Left ventricle myocardium inferior (tissue), 1 donor: ENCODE results near the gene SYNGR3. TPM values are rescaled to one million over a fixed set of nuclear protein-coding genes. Genes with fewer than 3 reads are reported as not detected.
"Not testable (repeated sequence)": the region's sequence is repeated elsewhere in the genome, so short reads cannot be mapped to it uniquely, and the experiment has no call there.

Experiments used
- DNase-seq: peaks from one replicate; pipeline ENCODE4 v3.0.0-alpha.2; 2020
- H3K27ac ChIP-seq: fragments of 200-600 bp; replicated peaks from 2 replicates; pipeline ENCODE4 v1.8.0; 2021
- H3K27me3 ChIP-seq: fragments of 200-600 bp; 2 replicates; pipeline ENCODE4 v1.8.0; 2021; ENCODE audit warnings: low read depth
- H3K36me3 ChIP-seq: fragments of 200-600 bp; 2 replicates; pipeline ENCODE4 v1.8.0; 2021
- H3K4me1 ChIP-seq: fragments of 200-600 bp; 2 replicates; pipeline ENCODE4 v1.8.0; 2021
- H3K4me3 ChIP-seq: fragments of 200-600 bp; 2 replicates; pipeline ENCODE4 v1.8.0; 2021; ENCODE audit warnings: mild to moderate bottlenecking, moderate library complexity
- H3K9me3 ChIP-seq: fragments of 200-600 bp; replicated peaks from 2 replicates; pipeline ENCODE4 v1.8.0; 2021
- intact Hi-C: fragments of 100-400 bp; cut with micrococcal nuclease; formaldehyde crosslinking; loops from one replicate; pipeline ENCODE4 v1.11.0; 2022
- total RNA-seq: library from RNA; stranded (reverse); fragmentation: NEBNext Ultra II Directional; extraction: Animal tissue kit (Norgen Biotek cat#: 25700); gene quantifications from one replicate; pipeline ENCODE4 v1.2.1, GENCODE V29; 2021
- TF ChIP-seq, protein P1 (sequence below): fragments of 200-600 bp; IDR thresholded peaks from 2 replicates; pipeline ENCODE4 v1.8.0; 2021; ENCODE audit warnings: antibody characterized with exemption, mild to moderate bottlenecking, borderline replicate concordance
- donor health status: DM: no; HTN: yes; CAD: no; lungs with severe emphysema.

Gene SYNGR3
- total RNA-seq, 1 donor from 2014 or later: 0.38 TPM

DNA sequence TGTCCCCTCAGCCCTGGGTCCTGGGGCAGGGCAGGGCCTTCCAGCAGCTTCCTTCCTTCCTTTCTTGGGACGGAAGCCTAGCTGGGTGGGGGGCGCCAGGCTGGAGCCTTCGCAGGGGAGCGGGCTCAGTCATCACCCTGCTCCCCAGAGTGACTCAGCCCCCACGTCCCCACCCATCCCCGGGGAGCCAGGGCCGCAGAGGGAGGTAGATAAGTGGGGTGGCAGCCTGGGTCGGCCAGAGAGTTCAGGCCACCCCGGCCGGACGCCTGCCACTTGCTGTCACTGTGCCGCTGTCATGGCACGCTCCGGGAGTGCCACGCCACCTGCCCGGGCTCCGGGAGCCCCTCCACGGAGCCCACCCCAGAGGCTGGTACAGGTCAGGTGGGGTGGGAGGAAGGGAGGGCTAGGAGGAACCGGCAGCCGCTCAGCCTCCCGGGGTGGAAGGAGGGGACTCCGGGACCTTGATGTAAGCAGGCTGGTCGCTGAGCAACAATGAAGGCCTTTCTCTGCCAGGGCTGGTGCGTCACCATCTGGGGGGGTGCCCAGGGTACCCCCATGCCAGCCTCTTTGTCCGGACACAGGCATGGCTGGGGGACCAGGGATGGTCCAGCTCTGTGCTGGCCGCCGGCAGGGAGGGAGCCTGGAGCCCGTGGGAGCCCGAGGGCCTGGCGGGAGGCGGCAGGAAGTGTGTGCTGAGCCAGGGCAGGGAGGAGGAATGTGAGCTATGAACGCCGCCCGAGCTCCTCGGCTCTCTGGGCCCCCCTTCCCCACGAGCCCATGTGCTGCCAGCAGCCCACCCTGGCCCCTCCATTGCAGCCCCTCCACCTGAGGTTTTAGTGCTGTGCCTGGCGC is 43.5 kb downstream of the SYNGR3 start:
- H3K27ac ChIP-seq: peak overlapping the region; percentile 98
- TF ChIP-seq, protein P1, sequence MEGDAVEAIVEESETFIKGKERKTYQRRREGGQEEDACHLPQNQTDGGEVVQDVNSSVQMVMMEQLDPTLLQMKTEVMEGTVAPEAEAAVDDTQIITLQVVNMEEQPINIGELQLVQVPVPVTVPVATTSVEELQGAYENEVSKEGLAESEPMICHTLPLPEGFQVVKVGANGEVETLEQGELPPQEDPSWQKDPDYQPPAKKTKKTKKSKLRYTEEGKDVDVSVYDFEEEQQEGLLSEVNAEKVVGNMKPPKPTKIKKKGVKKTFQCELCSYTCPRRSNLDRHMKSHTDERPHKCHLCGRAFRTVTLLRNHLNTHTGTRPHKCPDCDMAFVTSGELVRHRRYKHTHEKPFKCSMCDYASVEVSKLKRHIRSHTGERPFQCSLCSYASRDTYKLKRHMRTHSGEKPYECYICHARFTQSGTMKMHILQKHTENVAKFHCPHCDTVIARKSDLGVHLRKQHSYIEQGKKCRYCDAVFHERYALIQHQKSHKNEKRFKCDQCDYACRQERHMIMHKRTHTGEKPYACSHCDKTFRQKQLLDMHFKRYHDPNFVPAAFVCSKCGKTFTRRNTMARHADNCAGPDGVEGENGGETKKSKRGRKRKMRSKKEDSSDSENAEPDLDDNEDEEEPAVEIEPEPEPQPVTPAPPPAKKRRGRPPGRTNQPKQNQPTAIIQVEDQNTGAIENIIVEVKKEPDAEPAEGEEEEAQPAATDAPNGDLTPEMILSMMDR: no peak
- H3K4me3 ChIP-seq: peak overlapping the region; percentile 72
- intact Hi-C loops: no loop called here
- no peaks in the 10 kb centered on the region for H3K27me3 ChIP-seq
- peaks cover 80% of the 10 kb centered on the region for H3K4me1 ChIP-seq
- peak; percentile 76 for DNase-seq
- H3K9me3 ChIP-seq: no peaks in the 10 kb centered on the region
- H3K36me3 ChIP-seq: peaks cover 40% of the 10 kb centered on the region

DNA sequence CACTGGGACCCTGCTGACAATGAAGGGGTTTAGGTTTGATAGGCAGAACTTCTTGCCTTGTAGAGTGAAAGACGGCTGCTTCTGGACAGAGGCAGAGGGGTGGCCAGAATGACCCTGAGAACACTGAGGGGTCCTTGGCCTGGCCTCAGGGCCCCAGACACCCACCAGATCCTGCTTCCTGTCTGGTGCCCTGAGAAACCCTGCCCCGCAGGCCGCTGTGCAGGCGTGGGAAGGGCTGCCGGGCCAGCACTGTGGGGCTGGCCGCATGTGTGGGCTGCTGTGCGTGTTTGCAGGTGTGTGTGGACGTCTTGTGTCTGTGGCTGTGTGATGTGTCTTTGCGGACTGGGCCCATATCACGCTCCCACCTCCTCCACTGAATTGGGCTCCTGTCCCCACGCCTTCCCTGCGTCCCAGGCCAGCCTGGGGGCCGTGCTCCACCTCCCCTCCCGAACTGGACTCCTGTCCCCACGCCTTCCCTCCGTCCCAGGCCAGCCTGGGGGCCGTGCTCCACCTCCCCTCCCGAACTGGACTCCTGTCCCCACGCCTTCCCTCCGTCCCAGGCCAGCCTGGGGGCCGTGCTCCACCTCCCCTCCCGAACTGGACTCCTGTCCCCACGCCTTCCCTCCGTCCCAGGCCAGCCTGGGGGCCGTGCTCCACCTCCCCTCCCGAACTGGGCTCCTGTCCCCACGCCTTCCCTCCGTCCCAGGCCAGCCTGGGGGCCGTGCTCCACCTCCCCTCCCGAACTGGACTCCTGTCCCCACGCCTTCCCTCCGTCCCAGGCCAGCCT is 44.3 kb downstream of the SYNGR3 start:
- Histone ChIP-seq H3K27ac (peak overlapping the region; percentile 98), H3K4me3 (peak overlapping the region; percentile 72), H3K36me3 (peaks cover 48% of the 10 kb centered on the region), H3K4me1 (peaks cover 80% of the 10 kb centered on the region)
- H3K27me3 ChIP-seq, DNase-seq, H3K9me3 ChIP-seq, intact Hi-C loops: not testable (repeated sequence)

DNA sequence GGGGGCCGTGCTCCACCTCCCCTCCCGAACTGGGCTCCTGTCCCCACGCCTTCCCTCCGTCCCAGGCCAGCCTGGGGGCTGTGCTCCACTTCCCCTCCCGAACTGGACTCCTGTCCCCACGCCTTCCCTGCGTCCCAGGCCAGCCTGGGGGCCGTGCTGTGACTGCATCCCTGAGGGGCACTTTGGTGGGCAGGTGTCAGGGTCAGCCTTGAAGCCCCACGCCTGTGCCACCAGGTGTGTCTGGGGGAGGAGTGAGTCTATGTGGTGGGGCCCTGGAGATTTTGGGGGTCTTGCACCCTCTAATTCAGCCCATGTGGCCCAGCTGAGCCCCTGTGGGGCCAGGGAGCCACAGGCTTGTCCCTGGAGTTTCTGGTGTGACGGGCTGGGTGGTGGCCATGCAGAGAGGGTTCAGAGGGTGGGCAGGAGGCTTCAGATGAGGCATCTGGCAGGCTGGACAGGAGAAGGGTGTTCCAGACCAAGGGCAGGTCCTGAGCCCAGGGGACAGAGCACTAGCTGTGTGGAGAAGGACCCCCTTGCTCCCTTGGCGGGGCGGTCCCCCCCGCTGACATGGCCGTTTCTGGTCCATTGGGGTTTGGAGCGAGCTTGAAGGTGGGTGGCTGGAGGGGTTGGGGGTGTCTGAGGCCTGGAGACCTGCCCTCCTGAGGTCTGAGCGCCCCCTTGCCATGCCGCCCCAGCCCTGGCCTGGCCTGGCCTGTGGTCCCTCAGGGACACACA is 45.1 kb downstream of the SYNGR3 start:
- no peak for DNase-seq
- H3K9me3 ChIP-seq: no peaks in the 10 kb centered on the region
- intact Hi-C loops: no loop called here
- H3K27me3 ChIP-seq: no peaks in the 10 kb centered on the region
- peak overlapping the region; percentile 72 for H3K4me3 ChIP-seq
- H3K36me3 ChIP-seq: peaks cover 45% of the 10 kb centered on the region
- TF ChIP-seq, protein P1: no peak
- peaks cover 81% of the 10 kb centered on the region for H3K4me1 ChIP-seq
- H3K27ac ChIP-seq: peak overlapping the region; percentile 96

DNA sequence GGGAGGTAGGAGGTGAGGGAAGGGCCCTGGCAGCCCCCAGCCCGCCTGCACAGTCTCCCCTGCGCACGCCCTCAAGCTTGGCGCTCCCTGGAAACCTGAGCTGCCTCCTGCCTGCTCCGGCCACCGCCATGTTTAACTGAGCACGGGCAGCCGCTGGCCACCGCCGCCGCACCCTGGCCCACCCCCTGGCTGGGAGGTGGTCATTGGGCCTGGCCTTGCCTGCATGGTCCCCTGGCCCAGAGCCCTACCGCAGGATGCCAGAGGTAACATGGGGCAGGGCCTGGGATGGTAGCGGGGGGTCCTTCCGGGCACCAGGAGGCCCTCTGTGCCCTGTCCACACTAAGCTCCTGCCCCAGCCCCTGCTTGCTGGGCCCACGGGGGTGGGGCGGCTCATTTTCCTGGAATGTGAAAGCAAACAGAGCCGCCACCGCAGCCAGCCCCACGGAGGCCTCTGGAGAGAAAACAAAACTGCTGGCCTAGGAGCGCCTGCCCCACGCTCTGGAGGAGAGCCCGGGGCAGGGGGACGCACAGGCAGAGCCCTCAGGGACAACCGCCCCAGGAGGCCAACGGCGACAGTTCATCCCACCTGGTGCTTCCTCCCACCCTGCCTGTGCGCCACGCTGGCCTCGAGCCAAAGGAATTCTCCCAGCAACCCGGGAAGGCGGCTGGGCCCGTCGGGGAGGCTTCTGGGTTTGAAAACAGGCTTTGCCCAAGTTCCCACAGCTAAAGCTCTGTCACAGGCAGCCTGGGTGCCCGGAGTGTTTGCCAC is 45.8 kb downstream of the SYNGR3 start:
- no peaks in the 10 kb centered on the region for H3K9me3 ChIP-seq
- peaks cover 84% of the 10 kb centered on the region for H3K4me1 ChIP-seq
- TF ChIP-seq, protein P1: no peak
- H3K4me3 ChIP-seq: peak overlapping the region; percentile 72
- peak; percentile 79 for DNase-seq
- intact Hi-C loops: no loop called here
- no peaks in the 10 kb centered on the region for H3K27me3 ChIP-seq
- peaks cover 39% of the 10 kb centered on the region for H3K36me3 ChIP-seq
- H3K27ac ChIP-seq: peak overlapping the region; percentile 96

DNA sequence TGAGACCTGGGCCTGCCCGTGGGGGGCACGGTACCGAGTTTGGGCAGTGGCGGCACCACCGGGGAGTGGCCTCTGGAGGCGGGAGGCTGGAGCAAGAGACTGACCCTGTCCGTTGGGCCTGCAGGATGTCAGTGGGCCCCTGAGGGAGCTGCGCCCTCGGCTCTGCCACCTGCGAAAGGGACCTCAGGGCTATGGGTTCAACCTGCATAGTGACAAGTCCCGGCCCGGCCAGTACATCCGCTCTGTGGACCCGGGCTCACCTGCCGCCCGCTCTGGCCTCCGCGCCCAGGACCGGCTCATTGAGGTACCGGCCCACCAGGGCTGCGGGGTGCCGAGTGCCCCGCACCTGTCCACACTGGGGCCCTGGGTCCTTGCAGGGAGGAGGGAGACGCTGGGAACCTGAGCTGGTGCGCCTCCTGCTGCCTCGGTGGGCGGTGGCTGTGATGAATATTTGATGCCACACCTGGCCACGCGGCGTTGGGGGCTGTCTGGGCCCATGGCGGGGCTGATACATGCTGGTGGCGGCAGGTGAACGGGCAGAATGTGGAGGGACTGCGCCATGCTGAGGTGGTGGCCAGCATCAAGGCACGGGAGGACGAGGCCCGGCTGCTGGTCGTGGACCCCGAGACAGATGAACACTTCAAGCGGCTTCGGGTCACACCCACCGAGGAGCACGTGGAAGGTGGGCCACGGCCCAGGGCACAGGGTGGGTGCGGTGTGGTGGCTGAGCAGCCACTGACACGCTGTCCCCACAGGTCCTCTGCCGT is 46.6 kb downstream of the SYNGR3 start:
- Histone ChIP-seq H3K27ac (peak overlapping the region; percentile 96), H3K4me3 (peak overlapping the region; percentile 72), H3K4me1 (peaks cover 91% of the 10 kb centered on the region), H3K36me3 (peaks cover 38% of the 10 kb centered on the region), H3K9me3 (no peaks in the 10 kb centered on the region), H3K27me3 (no peaks in the 10 kb centered on the region)
- TF ChIP-seq, protein P1: no peak
- intact Hi-C loops: no loop called here
- no peak for DNase-seq
